SK-N-DZ (cell line): ENCODE results near the gene MRPS5.
"Not testable (repeated sequence)": the region's sequence is repeated elsewhere in the genome, so short reads cannot be mapped to it uniquely, and the experiment has no call there.

Experiments
- DNase-seq: peaks from one replicate; pipeline ENCODE4 v3.0.0-alpha.2; 2015; ENCODE audit warnings: low spot score

The MRPS5 gene

DNA sequence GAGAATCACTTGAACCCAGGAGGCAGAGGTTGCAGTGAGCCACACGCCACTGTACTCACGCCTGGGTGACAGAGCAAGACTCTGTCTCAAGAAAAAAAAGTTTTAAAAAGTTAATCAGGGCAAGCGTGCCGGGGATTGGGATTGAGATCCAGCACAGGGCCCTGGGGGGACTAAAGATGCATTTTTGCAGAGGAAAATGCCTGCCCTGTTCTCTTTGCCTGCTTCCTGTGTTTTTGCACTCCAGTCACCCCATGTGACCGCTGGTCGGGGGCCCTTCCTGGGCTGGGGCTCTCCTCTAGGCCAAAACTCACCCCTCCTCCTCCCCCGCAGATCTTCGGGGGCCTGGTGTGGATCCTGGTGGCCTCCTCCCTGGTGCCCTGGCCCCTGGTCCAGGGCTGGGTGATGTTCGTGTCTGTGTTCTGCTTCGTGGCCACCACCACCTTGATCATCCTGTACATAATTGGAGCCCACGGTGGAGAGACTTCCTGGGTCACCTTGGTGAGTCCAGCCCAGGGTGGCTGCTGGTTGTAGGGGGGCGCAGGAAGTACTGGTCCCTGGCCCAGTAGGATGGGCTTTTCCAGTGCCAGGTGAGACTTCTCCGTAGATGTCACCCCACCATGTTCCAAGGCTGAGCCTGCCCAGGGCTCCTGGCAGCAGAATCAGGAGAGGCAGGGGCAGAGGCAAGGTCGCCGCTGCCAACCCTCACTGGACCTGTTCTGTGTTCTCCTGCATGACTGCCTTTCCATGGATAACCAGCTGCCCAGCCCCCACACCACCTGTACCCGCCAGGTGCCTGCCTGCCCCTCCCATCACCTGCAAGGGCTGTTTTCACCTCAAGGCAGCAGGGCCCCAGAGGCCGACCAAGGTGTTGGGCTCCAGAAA is 73.7 kb downstream of the MRPS5 start:
- DNase-seq = no peak

DNA sequence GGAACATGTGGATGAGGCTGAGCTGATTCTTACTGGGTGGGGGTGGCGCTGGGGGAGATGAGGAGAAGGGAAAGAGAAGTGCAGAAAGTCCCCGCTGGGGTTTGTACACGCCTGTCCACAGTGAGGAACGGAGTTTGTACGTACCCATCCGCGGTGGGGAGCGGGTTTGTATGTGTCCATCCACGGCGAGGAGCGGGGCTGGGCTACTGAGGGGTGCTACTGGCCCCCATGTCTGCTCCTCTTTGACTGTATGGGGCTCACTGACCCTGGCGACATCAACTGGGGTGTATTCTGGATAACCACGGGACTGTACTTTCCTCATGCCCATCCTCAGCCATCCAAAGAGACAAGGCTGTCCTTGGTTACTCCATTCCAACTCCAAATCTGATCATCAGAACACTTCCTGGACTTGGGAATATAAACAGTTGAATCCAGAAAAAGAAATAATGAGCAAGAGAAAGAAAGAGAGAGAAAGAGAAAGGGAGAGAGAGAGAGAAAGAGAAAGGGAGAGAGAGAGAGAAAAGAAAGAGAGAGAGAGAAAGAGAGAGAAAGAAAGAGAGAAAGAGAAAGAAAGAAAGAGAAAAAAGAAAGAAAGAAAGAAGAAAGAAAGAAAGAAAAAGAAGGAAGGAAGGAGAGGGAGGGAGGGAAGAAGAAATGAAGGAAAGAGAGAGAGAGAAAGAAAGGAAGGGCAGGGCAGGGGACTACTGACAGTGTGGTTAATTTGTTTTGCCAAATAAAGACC is 75.1 kb downstream of the MRPS5 start:
- DNase-seq = no peak

DNA sequence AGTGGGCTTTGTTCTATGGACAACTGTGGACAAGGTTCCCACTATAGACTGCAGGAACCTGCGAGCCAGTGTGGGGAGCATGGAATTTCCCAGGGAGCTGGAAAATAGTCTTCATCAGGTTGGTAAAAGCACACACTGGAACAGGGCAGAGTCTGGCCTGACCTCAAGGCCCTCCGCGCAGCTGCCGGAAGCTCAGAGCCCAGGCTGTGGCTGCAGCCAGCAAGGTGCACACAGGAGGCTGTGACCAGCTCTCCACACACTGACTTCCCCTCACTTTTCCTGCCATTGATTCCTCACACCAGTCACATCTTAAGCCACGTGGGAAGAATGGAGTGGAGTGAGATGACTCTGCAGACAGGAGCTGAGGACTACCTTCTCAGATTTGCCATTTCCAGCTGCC is 77.0 kb downstream of the MRPS5 start:
- no peak for DNase-seq

DNA sequence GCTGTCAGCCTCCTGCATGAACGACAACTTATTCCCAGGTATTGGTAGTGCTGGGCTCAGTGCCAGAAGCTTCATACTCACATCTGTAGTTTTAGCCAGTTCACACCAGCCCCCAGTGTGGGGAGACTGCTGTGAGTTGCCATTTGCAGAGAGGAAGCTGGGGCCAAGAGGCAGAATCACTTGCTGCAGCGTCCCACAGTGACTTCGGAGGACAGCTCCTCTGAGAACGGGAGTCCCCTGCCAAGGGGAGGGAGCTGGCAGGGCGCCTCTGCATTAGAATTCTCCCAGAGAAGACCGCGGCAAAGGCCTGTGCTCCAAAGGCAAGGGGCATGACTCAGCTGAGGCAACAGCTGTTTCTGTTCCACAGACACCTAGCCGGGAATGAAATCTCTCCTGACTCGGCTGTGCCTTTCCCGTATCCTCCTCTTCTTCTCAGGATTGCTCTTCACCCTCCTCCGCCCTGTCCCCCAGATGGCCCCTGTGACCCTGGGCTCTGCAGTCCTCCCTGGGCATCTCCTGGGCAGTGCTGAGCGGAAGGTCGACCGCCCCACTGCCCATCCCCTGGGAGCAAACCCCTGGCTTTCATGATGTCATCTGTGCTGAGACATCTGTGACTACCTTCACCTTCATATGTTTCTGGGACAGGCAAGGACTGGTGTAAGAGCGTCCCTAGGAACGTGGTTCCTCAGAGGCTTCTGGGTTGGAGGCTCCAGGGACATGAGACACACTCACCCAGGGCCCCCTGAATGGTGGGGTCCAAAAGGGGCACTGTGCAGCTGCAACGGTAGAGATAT is 78.1 kb downstream of the MRPS5 start:
- no peak for DNase-seq

DNA sequence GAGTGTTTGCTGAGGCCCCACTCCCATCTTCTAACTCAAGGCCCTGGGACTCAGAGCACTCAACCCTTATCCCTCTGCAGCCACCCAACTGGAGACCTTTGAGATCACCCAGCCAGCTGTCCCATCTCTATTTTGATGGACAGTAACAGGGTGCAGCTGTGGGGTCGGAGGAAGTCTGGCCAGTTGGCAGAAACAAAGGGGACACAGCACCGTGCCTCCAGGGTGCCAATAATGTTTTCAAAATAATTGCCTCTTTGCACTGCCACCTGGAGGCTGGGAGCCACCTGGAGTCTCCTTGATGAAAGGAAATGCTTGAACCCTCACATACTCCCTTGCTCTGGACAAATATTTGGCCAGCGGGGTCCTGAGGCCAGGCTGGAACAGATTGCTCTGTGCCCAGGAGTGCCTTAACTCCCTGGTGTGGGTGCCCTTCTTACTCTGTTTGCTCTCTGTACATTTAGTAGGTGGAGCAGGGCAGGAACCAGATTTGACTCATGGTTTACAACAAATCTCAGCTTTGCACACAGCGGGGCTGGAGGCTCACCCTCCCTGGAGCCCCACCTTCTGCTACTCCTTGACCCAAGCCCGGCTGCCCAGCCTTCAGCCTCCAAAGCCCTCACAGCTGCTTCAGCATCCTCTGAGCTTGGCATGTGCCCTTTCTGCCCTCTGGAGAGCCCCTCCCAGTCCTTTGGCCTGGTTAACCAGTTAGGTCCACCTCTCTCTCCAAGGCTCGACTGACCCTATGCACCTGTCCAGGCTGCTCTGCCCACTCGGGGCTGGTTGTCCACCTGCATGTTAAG is 78.9 kb downstream of the MRPS5 start:
- DNase-seq = no peak

DNA sequence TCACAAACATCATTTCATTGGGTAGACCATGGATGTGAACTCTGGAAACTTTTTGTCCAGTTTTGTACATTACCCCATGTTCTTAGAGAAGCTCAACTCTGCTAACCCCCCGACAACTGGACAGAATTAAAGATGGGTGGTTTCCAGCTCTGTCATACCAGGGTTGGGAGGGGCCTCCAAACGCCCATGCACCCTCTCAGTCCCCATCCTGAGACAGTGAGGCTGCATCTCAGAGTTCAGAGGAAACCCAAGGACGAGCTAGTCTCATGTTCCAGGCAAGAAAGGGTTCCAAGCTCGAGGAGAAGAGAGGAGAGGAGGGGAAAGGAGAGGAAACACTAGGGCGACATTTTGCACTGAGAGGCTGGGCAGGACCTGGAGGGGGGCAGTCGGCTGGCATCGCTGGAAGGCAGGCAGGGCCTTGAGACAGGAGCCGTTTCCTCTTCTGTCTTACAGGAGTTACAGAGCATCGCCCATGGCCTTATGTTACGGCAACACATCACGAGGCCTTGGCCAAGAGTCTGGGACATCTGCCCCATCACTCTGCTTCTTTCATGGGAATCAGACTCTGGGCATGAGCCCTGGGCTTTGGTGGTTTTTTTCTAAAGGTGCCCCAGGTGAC is 79.7 kb downstream of the MRPS5 start:
- DNase-seq = no peak

DNA sequence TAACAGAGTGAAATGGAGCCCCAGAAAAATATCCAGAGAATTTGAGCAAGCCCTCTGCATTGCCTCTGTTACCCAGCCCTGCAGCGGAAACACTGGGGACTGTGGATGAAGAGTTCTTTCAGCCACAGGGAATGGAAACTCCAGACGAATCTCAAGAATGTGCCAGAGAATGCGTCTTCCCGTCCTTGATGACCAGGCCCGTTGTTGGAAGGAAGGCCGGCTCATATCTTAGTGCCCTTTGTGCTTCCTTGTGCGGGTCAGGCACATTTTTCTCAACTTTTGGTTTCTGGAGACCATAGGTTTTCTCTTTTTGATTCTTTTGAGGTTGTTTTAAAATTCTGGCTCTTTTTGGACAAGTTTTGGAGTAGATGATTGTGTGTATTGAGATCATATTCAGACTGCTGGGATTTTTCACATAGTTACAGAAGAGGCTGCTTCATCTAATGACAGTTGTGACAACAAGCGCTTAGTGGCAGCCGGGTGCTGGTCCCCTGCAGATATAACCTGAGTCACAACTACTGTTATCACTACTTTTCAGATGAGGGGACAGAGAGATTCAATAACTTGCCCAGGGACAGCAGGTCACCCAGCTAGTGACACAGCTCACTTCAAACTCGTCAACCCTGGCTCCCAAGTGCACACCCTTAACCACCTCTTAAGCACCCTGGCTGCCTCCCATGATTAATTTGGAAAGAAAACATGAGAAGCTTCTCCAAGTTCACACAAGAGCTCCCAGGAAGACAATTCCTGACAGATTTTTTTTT is 80.4 kb downstream of the MRPS5 start:
- DNase-seq = no peak

DNA sequence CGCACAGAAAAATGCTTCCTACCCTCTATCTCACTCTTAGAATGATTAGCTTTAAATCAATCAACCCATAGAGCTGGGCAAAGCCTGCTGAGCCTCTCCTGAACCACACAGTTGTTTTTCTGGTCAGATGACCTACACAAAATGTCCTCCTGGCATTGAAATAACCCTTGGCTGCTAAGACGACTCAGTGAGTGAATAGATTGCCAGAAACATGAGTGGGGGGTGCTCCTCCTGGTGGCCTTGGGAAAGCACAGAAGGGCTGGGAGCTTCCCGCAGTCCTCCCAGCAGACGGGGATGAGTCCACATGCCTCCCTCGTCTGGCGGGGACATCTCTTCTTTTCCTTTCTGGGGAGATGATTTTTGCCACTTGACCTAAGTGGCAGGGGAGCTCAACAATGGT is 81.2 kb downstream of the MRPS5 start:
- no peak for DNase-seq

DNA sequence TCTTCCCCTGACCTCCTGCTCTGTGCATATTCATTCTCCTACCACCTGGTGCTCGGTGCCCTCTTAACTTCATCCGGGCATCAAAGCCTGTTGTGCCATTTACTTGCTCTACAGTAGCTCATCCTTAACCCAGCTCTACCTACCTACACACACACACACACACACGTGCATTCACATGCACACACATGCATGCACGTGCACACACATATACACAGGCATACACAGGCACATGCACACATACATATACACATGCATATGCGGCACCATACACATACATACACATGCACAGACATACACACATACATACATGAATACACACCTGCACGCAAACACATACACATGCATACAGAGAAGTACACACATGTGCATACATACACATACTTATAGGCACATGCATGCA is 81.6 kb downstream of the MRPS5 start:
- no peak for DNase-seq

DNA sequence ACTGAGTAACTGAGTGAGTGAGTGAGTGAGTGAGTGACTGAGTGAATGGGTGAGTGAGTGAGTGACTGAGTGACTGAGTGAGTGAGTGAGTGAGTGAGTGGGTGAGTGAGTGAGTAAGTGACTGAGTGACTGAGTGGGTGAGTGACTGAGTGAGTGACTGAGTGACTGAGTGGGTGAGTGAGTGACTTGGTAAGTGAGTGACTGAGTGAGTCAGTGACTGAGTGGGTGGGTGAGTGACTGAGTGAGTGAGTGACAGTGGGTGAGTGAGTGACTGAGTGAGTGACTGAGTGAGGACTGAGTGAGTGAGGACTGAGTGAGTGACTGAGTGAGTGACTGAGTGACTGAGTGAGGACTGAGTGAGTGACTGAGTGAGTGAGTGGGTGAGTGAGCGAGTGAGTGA is 82.2 kb downstream of the MRPS5 start:
- DNase-seq = no peak

DNA sequence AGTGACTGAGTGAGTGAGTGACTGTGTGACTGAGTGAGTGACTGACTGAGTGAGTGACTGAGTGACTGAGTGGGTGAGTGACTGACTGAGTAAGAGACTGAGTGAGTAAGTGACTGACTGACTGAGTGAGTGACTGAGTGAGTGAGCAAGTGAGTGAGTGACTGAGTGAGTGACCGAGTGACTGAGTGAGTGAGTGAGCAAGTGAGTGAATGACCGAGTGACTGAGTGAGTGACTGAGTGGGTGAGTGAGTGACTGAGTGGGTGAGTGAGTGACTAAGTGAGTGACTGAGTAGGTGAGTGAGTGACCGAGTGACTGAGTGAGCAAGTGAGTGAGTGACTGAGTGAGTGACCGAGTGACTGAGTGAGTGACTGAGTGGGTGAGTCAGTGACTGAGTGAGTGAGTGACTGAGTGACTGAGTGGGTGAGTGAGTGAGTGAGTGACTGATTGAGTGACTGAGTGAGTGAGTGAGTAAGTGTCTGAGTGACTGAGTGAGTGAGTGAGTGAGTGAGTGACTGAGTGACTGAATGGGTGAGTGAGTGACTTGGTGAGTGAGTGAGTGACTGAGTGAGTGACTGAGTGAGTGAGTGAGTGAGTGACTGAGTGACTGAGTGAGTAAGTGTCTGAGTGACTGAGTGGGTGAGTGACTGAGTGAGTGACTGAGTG is 82.8 kb downstream of the MRPS5 start:
- no peak for DNase-seq

DNA sequence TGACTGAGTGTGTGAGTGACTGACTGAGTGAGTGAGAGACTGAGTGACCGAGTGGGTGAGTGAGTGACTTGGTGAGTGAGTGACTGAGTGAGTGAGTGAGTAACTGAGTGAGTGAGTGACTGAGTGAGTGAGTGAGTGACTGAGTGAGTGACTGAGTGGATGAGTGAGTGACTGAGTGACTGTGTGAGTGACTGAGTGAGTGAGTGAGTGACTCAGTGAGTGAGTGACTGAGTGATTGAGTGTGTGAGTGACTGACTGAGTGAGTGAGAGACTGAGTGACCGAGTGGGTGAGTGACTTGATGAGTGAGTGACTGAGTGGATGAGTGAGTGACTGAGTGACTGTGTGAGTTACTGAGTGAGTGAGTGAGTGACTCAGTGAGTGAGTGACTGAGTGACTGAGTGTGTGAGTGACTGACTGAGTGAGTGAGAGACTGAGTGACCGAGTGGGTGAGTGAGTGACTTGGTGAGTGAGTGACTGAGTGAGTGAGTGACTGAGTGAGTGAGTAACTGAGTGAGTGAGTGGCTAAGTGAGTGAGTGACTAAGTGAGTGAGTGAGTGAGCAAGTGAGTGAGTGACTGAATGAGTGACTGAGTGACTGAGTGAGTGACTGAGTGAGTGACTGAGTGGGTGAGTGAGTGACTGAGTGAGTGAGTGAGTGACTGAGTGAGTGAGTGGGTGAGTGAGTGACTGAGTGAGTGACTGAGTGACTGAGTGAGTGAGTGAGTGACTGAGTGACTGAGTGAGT is 83.6 kb downstream of the MRPS5 start:
- not testable (repeated sequence) for DNase-seq

DNA sequence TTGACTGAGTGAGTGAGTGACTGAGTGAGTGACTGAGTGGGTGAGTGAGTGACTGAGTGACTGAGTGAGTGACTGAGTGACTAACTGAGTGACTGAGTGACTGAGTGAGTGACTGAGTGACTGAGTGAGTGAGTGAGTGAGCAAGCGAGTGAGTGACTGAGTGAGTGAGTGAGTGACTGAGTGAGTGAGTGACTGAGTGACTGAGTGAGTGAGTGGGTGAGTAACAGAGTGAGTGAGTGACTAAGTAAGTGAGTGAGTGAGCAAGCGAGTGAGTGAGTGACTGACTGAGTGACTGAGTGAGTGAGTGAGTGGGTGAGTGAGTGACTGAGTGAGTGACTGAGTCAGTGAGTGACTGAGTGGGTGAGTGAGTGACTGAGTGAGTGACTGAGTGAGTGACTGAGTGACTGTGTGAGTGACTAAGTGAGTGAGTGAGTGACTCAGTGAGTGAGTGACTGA is 84.2 kb downstream of the MRPS5 start:
- no peak for DNase-seq

DNA sequence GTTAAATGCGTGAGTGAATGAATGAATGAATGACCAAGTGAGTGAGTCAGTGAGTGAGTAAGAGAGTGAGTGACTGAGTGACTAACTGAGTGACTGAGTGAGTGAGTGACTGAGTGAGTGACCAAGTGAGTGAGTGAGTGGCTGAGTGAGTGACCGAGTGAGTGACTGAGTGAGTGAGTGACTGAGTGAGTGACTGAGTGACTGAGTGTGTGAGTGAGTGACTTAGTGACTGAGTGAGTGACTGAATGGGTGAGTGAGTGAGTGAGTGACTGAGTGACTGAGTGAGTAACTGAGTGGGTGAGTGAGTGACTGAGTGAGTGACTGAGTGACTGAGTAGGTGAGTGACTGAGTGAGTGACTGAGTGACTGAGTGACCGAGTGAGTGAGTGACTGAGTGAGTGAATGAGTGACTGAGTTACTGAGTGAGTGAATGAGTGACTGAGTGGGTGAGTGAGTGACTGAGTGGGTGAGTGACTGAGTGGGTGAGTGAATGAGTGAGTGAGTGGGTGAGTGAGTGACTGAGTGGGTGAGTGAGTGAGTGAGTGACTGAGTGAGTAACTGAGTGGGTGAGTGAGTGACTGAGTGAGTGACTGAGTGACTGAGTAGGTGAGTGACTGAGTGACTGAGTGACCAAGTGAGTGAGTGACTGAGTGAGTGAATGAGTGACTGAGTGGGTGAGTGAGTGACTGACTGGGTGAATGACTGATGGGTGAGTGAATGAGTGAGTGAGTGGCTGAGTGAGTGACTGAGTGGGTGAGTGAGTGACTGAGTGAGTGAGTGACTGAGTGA is 84.8 kb downstream of the MRPS5 start:
- DNase-seq = no peak
